Inflammatory macrophage (primary cell): ENCODE data around the gene MEIS2.

Experiments
- DNase-seq, 2 donors: peaks; one replicate each; pipeline ENCODE4 v3.0.0-alpha.2; 2020 to 2022

MEIS2 gene

GRCh38 chr15:37072181-37072580 is 28.2 kb downstream of the MEIS2 start:
- no peak for DNase-seq

GRCh38 chr15:37071134-37071533 is 29.2 kb downstream of the MEIS2 start:
- DNase-seq: no peak

GRCh38 chr15:37070686-37071085 is 29.7 kb downstream of the MEIS2 start:
- no peak for DNase-seq

DNA sequence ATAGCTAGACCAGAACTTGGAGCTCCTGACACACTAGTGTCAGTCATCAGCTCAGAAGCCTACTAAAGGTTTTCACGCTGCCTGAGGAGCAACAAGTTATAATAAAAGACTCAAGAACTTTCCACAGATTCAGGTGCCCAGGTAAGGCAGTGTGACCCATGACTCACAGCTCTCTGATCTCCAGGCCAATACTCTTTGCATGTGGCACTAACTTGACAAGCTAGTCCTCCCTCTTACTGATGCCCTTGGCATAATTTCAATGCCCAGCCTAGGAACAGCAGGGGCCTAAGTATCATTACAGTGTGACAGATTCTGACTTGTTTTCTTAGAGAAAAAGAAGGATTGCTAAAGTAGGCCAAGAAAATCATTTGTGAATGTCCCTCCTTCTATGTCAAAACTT is 38.4 kb downstream of the MEIS2 start:
- no peak for DNase-seq

DNA sequence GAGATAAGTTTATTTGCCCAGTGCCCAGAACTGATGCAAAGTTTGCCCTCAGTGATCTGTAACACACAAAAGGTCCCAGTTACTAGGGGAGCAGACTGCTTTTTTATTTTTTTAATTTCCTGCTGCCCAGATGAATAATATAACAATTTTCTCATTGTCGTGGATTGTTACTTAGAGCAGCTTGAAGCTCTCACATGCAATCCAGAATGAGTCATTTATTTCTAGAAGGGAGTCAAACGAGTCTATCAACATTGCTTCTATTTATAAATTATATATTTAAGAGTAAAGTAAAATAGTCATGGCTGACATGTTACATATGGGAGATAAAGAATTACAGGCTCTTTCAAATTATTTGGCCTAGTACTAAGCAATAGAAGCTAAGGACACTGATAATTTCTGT is 41.3 kb downstream of the MEIS2 start:
- DNase-seq: no peak

DNA sequence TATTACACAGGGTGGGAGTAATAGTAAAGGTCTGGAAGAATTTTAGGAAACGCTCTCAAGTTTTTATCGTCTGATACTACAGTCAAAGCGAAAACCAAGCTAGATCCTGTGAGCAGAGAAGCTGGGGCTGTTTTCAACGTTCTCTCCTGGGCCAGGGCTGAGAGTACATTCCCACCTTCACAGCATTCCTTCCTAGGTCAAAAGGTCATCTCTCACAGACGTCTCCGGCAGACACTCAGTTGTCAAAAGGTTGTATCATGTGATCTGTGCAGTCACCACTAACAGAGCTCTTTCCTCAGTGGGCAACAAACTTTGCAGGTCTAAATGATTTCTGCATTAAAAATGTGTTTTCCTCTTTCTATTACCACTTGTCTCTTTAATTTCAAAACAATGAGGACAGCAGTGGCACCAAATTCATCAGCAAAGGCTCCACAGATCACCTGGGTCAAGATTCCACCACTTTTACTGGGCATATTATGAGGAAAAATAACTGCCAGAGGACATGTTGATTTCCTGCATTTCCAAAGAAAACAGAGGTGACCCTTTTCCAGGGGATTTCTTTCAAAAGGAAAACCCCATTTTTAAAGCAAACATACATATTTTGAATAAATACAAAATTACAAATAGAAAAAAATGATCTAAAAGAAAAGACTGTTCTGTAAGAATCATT is 41.9 kb downstream of the MEIS2 start:
- no peak for DNase-seq

GRCh38 chr15:37057831-37058230 is 42.5 kb downstream of the MEIS2 start:
- DNase-seq: no peak

DNA sequence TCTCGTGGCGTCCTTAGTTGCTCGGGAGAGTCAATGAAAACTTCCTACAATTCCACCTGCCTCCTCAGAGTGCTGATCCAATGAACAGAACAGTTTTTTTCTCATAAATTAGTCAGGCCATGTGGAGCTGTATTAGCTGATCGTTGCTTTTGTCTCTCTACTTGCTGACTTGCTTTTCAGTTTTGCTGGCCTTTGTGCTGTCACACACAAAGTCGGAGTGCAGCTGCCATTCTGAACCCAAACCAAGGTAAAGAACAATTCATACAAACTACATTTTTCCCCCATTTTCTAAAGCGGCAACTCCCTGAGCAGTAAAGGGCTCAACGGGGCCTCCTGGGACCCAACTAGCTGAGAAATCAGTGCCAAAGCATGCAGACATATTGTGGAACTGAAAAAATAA is 43.1 kb downstream of the MEIS2 start:
- no peak for DNase-seq

DNA sequence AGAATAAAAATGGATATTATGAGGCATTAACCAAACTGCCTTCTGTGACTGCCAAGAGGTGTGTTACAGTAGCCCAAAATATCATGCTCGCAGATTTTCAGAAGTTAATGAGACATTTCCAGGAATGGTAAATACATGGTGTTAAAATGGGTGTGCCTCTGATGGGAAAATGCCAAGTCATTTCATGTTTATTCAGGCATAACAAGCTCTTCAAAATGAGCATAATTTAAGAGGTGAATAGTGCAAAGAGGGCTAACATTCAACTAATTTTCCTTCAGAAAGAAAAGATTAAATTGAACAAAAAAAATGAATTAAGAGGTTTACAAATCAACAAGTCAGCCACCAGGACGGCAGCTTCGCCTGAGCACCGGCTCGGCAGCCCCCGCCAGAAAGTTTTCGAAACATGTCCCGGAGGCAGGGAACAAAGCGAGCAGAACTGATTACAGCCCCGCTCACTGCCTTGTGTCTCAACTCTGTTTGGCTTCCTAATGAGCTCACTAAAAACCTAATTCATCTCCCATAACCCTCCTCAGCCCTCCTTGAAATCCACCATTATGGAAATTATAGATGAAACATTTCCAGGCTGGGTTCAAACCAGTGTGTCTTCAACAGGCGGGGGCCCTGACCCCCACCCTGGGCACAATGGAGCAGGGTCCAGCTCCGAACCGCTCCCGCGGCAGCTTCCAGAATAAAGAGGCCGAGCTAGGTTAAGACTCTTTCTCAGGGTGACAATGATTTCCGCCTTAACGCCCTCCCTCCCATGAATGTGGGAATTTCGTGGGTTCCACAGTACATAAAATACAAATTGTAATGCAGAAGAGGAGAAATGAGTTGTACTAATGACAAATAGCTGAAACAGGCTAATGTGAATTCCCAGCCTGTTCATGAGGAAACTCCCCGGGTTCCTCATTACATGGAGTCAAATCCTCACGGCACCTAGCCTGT is 43.9 kb downstream of the MEIS2 start:
- no peak for DNase-seq

DNA sequence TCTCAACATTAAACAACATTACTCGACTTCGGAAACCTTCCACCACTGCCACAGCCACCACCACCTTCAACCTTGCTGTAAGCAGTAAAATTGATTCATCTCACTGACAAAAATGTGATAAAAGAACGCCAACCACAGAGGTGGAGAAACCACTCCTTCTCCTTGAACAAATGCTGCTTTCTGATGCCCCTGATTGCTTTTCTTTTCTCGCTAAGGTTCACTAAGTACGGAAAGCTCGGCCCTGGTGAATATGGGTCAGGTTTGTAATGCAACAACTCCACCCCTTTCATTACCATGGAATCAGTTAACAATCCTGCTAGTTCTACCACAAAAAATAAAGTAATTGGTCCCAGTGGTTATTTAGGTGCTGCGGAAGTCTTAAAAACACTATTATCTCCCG is 44.9 kb downstream of the MEIS2 start:
- DNase-seq: no peak

- DNase-seq: no peak
These were observed 46.0 kb downstream of the MEIS2 start for GRCh38 chr15:37054336-37054735.

DNA sequence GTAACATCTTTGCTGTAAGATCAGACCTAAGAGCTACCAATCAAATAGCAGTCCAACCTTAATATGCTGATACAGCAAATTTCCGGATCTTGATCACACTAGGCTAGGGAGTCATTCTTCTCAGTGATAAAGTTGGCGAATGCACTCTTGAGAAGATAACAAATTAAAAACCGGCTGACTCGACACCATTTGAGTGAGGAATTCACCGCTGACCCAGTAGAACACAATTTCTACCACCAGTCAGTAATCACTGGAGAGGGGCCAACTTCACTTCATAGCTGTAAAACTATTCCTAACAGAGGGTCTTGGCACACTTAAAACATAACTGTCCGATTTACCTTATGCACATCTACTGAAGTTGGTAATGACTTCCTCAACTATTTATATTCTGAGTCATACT is 47.2 kb downstream of the MEIS2 start:
- DNase-seq: no peak

- no peak for DNase-seq
These were observed 50.0 kb downstream of the MEIS2 start for GRCh38 chr15:37050345-37050744.

DNA sequence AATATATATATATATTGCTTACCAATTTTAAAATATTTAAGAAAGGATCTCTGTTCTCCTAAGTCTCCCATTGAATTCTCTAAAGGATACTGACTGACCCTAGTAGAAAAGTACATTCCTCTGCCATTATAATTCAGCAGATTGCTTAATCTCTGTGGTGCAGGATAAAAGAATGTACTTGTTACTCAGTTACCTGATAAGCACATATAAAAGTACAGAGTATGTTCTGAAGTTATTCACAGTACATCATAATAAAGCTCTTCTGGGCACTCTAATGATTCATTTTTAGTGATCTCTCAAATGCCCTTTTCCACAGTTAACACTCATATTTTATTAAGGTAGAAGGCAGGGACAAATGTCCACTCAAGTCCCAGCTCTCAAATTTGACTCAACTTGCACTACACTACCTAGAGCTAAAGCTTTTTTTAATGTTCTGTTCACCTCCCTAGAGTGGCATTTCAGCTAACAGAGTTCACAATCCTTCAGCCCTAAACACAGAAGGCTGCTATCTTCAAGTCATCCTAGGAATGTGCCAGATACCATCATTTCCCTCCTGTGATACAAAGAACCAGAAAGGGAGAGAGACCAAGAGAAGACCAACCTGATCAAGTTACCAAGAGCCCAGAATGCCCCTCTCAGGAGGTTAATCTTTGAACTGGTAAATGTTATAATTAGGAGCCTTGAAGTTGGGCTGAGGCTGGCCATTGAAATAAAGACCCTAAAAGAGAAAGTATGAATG is 53.3 kb downstream of the MEIS2 start:
- no peak for DNase-seq

DNA sequence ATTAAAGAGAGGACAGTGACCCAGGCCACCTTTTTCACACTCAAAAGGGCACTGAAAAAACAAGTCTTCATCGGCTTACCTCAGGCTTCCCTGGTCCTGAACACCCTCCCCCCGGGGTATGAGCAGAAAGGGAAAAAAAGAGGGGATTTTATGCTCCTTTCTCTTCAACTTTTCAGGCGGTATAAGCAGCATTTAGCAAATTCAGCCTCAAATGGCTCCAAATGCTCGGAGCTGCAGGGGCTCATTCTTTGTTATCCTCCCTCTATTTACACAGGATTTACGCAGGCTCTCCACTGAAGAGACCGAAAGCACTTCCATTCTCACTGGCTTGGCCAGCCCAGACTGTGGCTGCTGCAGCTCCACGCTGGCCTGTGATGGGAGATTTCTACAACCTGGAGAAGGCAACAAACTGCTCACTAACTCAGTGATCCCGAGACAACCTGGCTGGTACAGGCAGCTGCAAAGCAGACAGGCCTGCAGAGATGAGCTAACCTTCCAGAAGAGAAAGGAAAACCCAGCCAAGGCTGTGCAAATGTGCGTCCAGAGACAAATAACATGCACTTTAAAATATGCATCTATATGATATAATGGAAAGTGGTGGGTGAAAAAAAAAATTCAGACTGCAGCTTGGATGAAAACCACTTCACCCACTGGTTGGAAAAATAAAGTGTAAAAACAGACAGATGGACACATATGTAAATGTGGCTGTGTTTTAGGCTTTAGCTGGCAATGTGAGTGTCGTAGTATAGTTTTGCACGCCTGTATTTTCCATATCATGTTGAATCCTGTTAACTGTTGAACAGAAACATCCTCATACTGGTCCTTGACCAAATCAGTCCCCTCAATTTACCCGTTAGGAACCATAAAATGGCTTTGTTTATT is 54.2 kb downstream of the MEIS2 start:
- no peak for DNase-seq

DNA sequence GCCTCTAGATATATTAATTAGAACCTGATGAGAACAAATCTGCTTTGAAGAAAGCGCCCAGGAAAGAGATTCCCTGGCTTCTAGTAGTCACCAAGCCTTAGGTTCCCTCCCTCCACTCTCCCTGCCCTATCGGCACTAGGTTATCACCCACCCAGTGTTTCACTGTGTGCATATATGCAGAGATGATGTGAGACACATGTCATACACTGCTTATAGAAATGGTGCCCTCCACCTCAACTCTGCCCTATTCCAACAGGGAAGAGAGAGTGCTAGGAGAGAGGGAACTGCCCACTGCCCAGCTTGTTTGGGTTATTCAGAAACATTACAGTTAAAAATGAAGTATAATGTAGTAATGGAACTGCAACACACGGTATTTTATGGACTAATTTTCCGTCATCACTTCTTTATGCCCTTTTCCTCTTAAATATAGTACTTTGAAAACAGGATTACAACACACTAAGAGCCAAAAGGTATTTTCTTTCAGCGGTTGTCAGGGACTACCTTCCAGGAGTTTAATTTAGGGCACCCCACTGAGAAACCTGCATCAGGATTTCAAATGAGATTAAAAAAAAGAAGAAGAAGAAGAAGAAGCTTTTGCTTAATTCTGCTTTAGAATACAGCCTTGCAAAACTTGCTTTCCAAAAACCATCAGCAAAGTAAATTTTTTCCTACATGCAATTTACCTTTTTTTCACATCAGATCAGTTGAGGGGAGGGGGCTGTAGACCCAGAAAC is 55.3 kb downstream of the MEIS2 start:
- no peak for DNase-seq

- DNase-seq: no peak
These were observed 58.5 kb downstream of the MEIS2 start for GRCh38 chr15:37041836-37042235.

- no peak for DNase-seq
These were observed 59.3 kb downstream of the MEIS2 start for GRCh38 chr15:37041042-37041441.

- no peak for DNase-seq
These were observed 60.1 kb downstream of the MEIS2 start for GRCh38 chr15:37040072-37040742.

- no peak for DNase-seq
These were observed 61.6 kb downstream of the MEIS2 start for GRCh38 chr15:37038716-37039106.
